CD4-positive, alpha-beta T cell treated with Interleukin-17A for 4 hours (primary cell): ENCODE results near the gene PPP1R9B.
A peak's percentile ranks its signal among the peaks of the same experiment; 100 is the strongest.

Source experiments
- DNase-seq: peaks from one replicate; pipeline ENCODE4 v3.0.0-alpha.2; 2020; ENCODE audit warnings: mixed read lengths

PPP1R9B gene

DNA sequence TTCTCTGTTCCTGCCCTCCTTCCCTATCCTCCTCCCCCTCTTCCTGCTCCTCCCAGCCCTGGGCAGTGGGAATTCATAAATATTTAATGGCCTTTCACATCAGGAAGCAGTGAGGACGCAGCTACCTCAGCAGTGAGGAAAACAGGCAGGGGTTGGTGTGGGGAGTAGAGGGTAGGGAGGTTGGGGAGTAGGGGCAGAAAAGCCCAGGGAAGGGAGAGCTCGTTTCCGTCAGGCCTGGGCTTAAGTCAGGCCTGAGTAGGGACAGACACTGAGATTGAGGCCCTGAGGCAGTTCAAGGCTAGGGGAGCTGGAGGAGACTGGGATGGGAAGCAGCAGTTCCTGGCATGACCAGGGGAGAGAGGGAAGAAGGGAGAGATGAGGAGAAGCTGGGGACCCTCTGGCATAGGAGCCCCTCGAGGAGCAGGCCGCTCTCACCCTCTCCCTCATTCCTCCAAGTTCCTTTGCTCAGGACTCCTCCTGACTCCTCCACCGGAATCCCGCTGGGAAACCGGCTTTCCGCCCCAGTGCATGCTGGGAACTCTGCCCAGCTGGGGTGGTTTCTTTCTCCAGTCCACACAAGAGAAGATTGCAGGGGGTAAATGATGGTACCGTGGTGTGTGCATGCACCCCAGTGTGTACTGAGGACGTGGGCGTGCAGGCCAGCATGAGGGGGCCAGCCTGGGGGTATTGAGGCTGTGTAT is 26.7 kb downstream of the PPP1R9B start:
- DNase-seq, result no peak

DNA sequence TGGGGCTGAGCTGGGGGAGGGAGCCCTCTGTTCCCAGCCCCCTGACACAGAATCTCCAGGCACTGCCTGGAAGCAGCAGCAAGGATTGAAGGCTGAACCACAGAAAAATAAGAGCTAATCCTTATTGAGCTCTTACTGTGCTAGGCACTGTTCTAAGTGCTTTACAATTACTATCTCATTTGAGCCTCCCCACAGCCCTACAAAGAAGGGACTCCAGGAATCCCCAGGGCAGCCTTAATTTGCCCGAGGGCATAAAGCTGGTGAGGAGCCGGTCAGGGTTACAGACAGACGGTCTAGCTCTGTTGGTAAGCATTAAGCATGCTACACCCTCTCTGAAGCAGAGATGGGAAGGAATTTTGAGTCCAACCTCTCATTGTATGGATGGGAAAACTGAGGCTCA is 27.5 kb downstream of the PPP1R9B start:
- DNase-seq, result no peak

DNA sequence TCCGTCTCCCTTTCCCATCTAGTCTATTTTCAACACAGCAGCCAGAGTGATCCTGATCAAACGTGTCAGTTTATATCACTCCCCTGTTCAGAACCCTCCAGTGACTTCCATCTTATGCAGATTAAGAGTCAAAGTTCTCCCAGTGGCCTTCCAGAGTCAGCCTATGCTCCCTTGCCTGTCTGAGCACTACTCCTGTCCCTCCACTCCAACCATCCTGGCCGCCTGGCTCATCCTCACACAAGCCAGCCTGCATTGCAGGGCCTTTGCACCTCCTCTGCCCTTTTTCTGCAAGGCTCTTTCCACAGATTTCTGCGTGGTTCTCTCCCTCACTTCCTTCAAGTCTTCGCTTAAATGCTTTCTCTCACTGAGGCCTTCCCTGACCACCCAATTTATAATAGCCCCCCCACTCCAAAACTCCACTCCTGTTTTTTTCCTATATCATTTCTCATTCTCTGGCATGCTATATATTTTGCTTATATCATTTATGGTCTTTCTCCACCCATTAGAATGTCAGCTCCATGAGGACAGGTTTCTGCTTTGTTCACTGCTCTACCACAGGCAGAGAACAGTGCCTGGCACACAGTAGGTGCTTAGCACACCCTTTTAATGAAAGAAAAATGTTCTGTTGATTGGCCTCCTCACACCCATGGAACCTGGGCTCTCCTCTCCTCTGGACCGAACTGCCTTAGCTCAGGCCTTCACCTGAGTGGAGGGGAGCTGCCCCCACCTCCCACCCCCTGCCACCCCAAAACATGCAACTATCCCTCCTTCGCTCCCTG is 29.8 kb downstream of the PPP1R9B start:
- no peak for DNase-seq

DNA sequence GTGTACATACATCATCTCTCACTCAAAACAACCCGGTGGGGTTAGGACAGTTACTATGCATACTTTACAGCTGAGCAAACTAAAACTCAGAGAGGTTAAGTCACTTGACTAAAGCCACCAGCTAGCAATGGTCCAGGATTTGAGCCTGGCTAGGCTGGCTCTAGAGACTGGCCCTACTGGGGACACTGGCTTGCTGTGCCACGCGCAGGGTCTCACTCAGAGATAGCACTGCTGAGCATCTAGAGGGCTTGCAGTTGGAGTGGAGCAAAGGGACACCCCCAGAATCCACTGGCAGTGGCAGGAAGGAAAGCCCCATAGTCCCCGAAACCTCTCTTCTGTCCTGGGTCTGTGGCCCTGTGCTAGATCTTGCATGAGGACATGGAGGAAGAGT is 31.7 kb downstream of the PPP1R9B start:
- DNase-seq, result no peak

DNA sequence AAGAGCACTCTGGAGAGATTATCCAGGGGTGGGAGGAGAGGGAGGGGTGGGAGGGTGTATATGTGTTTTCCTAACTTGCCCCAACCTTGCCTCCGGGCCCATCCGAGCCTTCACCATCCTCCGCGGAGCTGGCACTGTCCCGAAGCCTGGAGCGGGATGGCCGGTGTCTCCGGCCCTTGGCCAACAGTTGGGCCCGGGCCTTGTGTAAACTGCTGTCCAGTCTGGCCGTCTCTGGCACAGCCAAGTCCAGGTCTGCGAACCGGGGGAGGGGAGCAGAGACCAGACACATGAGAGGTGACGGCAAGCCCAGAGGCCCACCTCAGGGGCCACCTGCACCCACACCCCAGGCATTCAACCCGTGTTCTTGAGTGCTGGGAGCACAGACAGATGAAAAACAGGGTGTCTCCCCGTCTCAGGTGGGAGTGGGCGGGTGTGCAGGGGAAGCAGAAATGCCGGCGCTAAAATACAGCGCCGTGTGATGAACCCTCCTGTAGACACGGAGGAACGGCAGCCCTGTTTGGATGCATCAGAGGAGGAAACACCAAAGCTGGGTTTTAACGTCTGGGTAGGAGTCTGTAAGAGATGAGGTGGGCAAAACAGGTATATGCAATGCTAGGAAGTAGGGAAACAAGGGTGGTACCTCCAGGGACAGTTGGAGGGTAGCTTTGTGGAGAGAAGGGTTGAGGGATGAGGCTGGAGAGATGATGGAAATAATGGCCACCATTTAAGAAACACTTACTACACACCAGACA is 32.2 kb downstream of the PPP1R9B start:
- DNase-seq, result no peak

DNA sequence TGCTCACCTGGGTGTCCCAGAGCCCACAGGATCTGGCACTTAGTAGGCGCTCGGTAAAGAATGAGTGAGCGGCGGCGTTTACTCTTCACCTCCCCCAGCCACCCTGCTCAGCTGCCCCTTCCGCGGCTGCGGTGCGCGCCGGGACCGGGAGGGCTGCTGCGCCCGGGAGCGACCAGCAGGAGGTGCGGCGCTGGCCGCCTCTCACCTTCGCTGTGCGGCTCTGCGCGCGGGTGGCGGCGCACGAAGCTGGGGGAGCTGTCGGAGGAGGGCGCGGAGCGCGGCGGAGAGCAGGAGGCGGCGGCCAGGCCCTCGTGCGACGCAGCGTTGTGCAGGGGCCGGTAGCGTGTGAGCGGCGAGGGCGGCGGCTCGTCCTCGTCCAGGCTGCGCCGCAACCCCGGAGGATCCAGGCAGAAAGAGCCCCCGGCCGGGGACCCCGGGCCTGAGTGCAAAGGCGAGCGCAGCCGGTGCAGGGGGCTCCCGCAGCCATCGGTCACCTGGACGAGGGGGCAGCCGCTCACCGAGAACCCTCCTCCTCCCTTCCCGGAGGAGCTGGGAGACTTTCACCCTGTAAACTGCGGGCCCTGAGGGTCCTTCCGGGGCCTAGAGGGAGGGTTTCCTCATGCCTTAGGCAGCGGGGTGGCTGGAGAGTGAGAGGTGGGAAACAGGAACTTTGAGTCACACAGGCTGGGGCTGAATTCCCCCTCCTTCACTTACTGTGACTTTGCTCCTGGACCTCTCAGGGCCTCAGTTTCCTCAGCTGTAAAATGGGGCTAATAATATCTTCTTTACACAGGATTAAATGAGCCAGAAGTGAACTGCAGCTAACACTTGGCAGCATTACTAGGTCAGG is 33.0 kb downstream of the PPP1R9B start:
- peak; percentile 72 for DNase-seq

DNA sequence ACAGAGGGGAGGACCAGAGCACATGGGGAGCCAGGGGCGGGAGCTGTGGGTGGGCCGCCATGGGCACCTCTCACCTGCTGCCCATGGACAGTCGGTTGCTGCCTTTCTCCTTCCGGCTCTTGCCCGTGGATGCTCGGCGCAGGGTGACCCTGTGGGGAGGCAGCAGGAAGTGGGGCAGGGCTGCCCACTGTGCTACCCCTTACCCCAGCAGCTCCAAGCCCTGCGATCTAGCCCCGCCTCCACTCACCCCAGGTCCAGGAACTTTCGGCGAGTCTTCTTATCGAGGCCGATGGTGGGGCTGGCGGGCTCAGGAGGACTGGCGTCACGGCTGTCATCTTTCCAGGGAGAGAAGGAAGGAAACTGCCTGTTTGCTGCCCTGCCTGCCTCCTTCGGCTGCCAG is 34.7 kb downstream of the PPP1R9B start:
- DNase-seq, result no peak

DNA sequence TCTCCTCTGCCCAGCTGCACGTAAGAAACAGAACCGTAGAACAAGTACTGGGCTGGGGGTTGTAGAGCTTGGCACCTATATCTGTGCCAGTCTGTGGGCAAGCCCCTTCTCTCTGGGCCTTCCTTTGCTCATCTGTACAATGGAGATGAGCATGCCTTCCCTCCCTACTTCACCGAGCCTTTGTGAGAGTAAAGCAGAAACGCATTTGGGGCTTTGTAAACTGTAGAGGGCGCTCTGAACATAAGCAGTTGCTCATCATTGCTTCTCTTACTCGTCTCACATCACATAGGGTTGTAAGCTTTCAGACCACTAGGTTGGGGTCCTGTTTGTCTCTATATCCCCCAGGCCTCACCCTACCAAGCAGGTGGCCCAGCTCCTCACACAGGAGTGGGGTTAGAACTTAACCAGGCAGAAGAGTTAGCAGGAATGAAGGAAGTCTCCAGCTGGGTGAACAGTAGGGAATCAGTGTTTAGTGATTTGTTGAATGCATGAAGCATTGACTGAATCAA is 35.6 kb downstream of the PPP1R9B start:
- peak; percentile 45 for DNase-seq

DNA sequence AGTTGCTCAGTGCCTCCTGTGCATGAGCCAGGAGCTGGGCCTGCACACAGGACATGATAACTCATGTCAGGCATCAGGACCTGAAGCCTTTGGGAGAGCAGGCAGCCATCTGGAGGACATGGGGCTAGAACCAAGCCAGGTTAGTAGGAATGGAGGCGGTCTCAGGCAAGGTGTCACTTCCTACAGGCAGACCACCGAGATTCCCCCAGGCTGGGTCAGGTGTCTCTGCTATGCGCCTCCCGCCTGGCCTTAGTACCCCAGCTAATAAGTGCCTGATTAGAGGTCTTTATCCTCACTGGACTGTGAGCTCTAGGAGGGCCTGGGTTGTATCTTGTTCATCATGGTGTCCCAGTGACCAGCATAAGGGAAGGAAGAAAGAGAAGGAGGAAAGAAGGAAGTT is 36.1 kb downstream of the PPP1R9B start:
- no peak for DNase-seq

DNA sequence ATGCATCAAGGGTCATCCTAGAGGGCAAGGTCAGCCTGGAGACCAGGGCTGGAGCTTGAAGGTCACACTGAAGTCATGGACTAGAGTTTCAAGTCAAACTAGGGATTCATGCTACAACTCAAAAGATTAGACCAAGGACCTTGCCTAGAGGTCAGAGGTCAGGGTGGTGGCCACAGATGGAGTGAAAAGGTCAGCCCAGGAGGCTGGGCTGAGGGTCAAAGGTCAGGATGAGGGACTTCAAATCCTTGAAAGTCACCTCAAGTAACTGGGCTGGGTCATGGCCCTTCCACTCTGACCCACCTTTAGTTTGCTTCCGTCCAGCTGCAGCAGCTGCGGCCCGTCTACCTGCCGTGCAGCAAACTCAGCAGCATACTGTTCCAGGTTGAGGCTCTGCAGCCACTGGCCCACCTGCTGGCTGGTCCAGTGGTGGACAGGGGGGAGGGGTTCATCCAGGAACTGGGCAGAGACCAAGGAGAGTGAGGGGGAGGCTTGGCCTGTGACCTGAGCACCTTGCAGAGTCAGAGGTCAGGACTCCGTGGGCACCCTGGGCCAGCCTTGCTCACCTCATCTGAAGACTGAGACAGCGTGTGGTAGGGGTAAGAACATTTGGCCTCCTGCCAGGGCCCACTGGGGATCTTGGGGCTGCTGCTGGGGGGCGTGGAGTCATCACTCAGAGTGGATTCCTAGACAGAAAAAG is 36.7 kb downstream of the PPP1R9B start:
- DNase-seq, result no peak

DNA sequence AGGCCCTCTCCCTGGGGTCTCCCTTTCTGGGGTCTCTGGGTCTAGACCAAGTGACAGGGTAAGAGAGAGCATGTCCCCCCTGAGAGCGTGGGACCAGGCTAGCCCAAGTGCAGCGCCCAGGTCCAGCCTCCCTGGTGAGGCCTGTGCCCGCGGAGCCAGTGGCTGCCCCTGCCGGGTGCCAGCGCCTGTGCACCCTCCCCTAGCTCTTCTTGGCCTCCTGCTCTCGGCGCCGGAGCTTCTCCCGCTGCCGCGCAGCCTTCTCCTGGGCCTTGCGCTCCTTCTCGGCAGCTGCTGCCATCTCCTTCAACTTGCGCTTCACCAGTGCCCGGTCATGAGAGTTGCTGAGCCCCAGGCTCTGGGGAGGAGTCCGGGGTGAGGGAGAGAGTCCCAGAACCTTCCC is 37.8 kb downstream of the PPP1R9B start:
- no peak for DNase-seq

DNA sequence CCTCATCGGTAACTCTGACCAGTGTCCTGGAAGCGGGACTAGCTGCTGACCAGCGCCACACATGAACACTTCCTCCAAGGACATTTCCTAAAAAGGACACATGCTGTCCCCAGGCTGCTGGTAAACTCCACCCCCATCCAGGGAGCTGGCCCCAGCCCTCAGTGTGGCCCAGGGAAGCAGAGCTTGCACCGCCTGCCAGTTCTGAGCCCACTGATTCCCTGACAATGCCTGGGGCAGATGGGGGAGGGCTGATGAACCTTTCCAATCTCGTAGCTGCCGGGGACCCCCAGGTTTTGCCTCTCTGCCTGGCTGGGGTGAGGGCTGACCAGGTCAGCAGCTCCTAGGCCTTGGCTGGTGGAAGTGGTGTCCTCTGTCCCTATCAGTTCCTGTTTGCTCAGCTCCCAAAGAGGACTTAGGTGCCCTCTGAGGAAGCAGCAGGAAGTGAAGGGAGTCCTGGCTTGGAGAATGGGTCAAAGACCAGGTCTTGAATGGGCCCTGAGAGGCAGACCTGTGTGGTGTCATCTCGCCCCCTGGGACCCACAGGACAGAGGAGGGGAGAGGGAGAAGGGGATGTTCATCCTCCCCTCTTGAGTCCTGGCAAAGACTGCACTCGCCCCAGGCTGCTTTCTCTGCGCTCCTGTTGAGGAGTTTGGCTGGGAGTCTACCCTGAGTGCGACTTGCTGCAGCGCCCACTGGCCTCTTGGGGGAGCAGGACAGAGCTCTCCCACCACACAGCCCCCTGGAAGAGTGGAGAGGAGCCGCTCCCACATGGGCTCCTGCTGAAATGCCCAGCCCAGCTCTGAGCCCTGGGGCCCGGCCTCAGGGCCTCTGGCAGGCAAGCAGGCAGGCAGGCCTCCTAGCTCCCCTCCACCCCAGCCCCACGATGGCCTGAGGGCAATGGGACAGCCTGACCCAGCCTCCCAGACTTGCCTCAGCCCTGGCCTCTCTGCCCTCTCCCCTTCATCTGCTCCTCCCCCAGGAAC is 38.5 kb downstream of the PPP1R9B start:
- no peak for DNase-seq

DNA sequence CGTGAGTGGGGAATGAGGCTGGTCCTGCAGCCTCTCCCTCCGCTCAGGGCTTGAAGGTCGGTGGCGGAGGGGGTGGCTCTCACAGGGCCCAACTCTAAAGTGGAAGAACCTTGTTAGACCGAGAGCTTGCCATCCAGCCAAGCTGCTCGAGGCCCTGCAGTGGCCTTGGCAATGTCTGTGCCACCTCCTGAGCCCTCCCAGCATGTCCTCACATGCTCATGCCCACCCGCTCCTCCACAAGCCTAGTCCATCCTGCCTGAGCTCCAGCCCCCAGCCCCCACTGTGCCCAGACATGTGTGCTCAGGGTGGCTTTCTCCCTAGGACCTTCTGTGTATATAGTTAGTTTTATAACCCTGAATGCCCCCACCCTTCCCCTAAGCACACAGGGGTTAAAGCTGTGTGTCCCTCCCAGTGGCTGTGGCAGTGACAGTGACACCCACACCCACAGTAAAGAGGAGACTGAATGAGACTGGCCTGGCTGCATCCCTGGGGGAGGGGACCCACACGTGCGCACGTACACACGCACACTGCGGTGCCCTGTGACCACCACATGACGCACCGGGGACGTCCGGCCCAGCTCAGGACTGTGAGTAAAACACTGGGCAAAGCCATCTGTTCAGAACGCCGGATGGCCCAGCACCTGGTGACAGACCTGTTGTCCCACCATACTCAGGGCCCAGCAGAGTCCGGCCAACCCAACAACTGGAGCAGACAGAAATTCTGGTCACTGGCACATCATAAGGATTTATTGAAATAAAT is 39.7 kb downstream of the PPP1R9B start:
- no peak for DNase-seq

DNA sequence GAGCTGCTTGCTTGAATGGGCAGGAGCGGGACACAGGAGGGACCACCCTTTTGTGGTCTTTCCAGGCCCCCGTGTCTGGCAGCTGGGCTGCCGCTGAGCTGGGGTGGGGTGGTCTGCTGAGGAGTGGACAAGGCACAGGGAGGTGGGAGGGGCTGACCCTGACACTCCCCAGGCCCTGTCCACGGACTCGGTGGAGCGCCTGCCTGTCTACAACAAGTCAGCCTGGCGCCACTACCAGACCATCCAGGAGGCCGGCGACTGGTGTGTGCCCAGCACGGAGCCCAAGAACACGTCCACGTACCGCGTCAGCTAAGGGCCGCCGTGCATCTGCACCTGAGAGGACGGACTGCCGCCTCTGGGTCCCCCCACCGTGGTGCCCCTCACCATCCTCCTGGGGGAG is 40.7 kb downstream of the PPP1R9B start:
- no peak for DNase-seq

DNA sequence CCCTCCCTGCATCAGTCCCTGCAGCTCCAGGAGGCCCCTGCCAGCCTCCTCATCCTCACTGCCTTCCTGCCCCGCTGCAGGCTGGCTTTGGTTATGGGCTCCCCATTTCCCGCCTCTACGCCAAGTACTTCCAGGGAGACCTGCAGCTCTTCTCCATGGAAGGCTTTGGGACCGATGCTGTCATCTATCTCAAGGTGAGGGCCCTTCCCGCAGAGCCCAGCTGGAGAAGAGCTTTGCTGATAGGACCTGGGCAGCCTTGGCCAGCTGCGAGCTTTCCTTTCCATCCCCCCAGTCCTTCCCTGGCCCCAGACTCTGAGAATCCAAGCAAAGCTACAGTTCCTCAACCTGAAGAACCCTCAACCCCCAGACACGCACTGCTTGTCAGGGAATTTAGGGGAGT is 41.3 kb downstream of the PPP1R9B start:
- DNase-seq, result no peak

DNA sequence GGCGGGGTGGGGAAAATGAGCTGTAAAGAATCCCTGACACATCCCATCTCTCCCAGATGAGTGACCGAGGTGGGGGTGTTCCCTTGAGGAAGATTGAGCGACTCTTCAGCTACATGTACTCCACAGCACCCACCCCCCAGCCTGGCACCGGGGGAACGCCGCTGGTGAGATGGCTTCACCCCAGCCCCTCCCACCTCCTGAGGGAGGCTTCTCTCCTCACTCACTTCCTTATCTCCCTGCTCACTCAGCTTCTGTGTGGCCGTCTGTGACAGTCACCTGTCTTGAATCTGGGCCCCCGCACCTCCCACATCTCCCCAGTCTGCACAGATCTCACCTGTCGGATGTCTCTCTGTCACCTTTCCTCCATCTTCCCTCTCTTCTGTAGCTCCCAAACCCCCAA is 41.9 kb downstream of the PPP1R9B start:
- DNase-seq, result no peak

DNA sequence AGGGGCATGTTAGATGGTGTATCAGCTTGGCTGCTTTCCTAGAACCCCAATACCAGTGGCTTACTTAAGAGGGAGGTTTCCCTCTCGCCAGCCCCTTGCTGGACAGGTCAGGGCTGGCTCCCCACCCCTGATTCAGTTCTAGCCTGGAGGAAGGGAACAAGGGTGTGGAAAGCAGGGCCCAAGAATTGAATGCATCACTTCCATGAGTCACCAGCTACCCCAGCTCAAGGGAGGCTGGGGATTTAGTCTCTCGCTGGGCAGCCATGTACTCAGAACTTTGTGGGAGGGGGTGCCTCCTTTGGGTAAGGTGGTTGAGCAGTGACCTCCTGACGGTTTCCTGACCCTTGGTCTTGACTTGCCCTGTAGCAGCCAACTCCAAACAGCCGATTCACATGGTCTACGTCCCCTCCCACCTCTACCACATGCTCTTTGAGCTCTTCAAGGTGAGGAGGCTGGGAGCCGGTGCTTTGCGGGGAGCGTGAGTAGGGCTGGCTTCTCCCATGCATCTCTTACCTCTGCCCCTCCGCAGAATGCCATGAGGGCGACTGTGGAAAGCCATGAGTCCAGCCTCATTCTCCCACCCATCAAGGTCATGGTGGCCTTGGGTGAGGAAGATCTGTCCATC is 42.6 kb downstream of the PPP1R9B start:
- no peak for DNase-seq

DNA sequence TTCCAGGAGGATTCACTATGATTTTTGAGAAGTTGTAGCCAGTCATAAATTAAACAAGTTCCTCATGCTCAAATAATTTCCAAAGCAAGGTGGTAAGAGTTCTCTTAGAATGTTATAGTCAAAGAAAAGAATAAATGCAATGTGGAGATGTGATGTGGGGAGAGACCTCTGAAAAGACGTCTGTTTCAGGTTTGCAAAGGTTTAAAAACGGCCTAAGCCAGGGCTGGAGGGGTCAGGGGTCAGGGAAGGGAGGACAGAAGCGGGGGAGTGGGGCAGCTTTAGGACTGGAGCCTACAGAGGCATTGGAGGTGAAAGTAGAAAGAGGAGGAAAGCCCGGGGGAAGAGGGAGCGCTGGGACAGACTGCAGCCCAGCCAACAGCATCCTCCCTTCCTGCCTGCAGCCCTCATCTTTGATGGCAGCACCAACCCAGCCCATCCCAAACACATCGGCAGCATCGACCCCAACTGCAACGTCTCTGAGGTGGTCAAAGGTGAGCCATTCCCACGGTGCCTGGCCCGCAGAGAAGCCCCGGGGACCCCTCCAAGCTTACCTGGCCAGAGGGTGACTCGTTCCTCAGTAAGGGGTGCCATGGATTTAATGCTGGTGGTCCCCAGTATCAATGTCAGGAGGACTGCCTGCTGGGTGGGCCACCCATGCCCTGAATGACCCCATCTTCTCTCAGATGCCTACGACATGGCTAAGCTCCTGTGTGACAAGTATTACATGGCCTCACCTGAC is 43.9 kb downstream of the PPP1R9B start:
- no peak for DNase-seq

DNA sequence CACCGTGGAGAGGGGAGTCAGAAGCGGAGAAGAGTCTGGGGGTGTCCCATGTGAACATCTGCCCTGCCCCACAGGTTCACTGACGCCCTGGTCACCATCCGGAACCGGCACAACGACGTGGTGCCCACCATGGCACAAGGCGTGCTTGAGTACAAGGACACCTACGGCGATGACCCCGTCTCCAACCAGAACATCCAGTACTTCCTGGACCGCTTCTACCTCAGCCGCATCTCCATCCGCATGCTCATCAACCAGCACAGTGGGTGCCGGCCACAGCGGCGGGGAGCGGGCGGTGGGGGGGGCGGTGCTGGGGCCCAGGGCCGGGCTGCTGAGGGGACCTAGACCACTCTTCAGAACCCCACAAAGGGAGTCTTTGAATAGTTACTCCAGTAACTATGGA is 44.7 kb downstream of the PPP1R9B start:
- no peak for DNase-seq
